GM19324 (cell line): ENCODE data around the gene EGLN2.
"Not testable (repeated sequence)": the region's sequence is repeated elsewhere in the genome, so short reads cannot be mapped to it uniquely, and the experiment has no call there.

Experiments
- ATAC-seq: cut with Tn5 transposase; IDR thresholded peaks from one replicate; pipeline ENCODE4 v1.9.1; 2021; ENCODE audit warnings: mild to moderate bottlenecking, moderate library complexity; ENCODE audit not compliant: unreplicated experiment, low FRiP score

Gene EGLN2

DNA sequence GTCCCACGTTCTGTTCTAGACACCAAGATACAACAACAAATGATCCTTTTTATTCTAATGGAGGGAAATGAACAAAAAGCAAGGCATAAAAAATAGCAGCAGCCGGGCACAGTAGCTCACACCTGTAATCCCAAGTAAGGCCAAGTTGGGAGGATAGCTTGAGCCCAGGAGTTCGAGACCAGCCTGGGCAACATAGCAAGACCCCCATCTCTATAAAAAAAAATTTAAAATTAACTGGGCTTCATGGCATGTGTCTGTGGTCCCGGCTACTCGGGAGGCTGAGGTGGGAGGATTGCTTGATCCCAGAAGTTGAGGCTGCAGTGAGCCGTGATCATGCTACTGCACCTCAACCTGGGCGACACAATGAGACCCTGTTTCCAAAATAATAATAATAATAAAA lies 22.6 kb upstream of the EGLN2 start:
- no peak for ATAC-seq

GRCh38 chr19:40776932-40777644 lies 21.9 kb upstream of the EGLN2 start:
- peak; percentile 76 for ATAC-seq

DNA sequence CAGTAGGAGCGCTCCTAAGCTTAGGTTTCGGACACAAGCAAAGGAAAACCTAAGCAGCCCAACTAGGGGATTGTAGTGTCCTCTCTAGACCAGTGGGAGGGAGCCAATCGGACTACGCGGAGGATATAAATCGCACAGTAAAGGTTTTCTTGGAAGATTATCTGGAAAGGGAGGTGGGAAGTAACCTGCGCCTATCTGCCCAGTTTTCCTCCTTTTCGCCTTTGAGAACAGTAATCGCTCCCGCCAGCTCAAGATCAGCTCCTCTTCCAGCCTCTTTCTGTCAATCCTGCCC lies 21.4 kb upstream of the EGLN2 start:
- ATAC-seq: no peak

- ATAC-seq: peak; percentile 77
These were observed 20.9 kb upstream of the EGLN2 start, which contains the start of gene RAB4B for GRCh38 chr19:40777937-40778705. TSS of gene RAB4B (plus strand) at chr19:40778247. CDS start at chr19:40778376, 129 bp downstream.

GRCh38 chr19:40778706-40779284 lies 20.2 kb upstream of the EGLN2 start:
- ATAC-seq: no peak

GRCh38 chr19:40780582-40780981 lies 18.4 kb upstream of the EGLN2 start:
- no peak for ATAC-seq

DNA sequence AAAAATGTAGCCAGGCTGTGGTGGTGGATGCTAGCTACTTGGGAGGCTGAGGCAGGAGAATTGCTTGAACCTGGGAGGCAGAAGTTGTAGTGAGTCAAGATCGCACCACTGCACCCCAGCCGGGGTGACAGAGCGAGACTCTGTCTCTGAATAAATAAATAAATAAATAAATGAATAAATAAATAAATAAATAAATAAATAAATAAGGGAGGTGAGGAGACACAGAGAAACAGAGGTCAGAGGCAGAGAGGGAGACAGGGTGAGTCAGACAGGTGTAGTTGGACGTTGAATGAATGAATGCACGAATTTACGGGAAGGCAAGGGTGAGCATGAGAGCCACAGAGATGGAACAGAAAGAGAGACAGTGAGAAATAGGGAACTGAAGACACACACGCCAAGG lies 17.9 kb upstream of the EGLN2 start:
- no peak for ATAC-seq

DNA sequence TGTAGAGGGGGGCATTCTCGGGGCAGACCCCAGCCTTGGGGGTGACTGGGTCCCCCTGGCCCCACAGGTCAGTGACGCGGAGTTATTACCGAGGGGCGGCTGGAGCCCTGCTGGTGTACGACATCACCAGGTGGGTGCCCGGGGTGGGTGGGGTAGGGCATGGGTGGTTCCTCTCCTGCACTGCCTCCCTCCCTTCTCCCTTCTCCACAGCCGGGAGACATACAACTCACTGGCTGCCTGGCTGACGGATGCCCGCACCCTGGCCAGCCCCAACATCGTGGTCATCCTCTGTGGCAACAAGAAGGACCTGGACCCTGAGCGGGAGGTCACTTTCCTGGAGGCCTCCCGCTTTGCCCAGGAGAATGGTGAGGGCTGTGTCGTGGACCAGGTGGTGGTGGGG lies 15.3 kb upstream of the EGLN2 start:
- ATAC-seq: no peak

GRCh38 chr19:40784146-40784545 lies 14.8 kb upstream of the EGLN2 start:
- ATAC-seq: not testable (repeated sequence)

- ATAC-seq: no peak
These were observed 13.5 kb upstream of the EGLN2 start for GRCh38 chr19:40785526-40785925.

DNA sequence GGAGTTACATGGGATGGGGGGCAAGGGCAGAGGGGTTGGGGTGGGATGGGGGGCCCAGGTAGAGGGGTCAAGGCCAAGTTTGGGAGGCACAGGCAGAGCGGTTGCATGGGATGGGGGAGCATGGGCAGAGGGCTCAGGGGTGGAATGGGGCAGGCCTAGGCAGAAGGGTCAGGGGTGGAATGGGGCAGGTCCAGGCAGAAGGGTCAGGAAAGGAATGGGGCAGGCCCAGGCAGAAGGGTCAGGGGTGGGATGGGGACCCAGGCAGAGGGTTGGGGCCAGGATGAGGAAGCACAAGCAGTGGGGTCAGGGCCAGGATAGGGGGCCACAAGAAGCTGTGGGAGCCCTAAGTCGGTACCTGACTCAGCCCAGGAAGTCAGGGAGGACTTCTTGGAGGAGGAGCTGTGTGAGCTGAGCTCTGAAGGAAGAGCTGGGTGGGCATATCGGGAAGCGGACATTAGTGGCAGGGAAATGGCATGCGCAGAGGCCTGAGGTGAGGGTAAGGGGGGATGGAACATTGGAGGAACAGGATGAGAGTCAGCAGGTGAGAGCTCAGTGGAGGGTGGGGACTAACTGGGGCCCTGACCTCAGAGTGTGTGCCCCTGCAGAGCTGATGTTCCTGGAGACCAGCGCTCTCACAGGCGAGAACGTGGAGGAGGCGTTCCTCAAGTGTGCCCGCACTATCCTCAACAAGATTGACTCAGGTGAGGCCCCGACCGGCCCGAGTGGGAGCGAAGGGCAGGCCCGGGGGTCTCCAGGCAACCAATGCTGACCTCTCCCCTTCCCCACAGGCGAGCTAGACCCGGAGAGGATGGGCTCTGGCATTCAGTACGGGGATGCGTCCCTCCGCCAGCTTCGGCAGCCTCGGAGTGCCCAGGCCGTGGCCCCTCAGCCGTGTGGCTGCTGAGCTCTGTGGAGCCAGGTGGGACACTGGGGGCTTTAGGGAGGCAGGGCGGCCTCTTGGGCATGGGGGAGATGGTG lies 12.6 kb upstream of the EGLN2 start:
- no peak for ATAC-seq

DNA sequence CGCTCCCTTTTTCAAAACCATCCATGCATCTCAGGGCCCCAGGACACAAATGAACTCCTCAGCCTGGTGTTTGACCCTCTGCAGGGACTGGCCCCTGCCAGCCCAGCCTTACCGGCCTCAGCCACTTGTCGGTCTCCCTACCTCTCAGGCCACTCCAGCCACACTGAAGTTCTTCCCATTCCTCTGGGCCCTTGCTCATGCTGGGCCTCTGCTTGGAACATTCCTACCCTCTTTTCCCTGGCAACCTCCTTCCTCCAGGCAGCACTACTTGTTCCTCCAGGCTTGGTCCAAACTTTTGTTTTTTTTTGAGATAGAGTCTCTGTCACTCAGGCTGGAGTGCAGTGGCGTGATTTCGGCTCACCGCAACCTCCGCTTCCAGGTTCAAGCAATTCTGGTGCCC lies 7.6 kb upstream of the EGLN2 start:
- ATAC-seq: no peak

GRCh38 chr19:40791996-40792395 lies 7.0 kb upstream of the EGLN2 start:
- no peak for ATAC-seq

- ATAC-seq: no peak
These were observed 1.6 kb upstream of the EGLN2 start for GRCh38 chr19:40797166-40797962.

GRCh38 chr19:40797963-40798682 lies 868 bp upstream of the EGLN2 start:
- ATAC-seq: no peak

DNA sequence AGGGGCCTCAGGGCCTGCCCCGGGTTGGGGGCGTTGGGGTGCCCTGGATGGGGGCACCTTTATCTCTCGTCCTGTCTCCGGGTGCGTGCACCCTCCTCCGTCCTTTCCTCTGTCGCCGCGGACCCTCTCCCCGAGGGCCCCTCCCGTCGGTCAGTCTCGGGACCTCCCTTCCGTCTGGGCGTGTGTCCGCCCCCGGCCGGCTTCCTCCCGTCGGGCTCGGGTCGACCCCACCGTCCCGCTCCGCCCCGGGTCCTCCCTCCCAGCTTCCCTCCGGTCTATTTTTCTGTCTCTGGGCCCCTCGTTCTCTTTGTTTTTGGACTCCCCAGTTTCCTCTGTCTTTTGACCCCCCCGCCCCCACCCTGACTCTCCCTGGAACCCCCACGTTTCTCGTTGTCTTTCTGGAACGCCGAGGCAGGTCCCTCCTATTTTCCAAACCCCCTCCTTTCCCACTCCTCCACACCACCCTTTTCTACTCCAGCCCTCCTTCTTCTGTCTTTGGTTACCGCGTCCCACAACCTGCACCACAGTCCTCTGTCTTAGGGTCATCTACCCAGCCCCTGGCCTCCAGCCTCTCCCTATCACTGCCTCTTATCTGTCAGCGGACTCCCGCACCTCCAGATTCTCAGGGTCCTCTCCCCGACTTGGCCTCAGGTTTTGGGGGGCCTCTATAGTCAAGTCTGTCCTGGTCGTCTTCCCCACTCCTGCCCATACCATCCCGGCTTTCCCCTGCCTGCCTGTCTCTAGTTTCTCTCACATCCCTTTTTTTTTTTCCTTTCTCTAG lies 757 bp downstream of the EGLN2 start:
- no peak for ATAC-seq

DNA sequence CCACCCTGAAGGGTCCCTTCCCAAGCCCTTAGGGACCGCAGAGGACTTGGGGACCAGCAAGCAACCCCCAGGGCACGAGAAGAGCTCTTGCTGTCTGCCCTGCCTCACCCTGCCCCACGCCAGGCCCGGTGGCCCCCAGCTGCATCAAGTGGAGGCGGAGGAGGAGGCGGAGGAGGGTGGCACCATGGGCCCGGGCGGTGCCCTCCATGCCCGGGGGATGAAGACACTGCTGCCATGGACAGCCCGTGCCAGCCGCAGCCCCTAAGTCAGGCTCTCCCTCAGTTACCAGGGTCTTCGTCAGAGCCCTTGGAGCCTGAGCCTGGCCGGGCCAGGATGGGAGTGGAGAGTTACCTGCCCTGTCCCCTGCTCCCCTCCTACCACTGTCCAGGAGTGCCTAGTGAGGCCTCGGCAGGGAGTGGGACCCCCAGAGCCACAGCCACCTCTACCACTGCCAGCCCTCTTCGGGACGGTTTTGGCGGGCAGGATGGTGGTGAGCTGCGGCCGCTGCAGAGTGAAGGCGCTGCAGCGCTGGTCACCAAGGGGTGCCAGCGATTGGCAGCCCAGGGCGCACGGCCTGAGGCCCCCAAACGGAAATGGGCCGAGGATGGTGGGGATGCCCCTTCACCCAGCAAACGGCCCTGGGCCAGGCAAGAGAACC lies 1.5 kb downstream of the EGLN2 start:
- no peak for ATAC-seq

GRCh38 chr19:40800997-40801377 lies 2.0 kb downstream of the EGLN2 start:
- no peak for ATAC-seq
